DMS 273 treated with DMSO at 0.1 percent for 48 hours (cell line): ENCODE measurements around the gene PCDH9.
"Not testable (repeated sequence)": the region's sequence is repeated elsewhere in the genome, so short reads cannot be mapped to it uniquely, and the experiment has no call there.

Experiments used
- DNase-seq: peaks from one replicate; lab custom pipeline; 2025; lab: John Stamatoyannopoulos, UW

PCDH9 gene

DNA sequence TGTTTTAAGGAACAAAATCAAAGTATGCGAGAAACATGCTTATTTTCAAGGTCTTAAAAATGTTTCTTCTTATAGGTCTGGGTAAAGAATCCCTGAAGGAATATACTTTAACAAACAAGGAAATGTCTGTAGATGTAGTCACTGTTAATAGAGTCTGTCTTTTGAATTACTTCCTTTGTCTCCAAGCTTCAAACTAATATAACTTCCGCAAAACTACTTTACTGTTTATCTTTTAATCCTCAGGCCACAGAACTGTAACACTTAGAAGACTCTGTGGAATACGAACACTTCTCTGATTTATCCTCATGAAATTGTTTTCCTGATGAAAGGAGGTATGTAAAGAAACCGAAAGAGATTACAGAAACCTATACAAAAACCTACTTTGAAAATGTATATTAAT lies 316.0 kb downstream of the PCDH9 start:
- no peak for DNase-seq

DNA sequence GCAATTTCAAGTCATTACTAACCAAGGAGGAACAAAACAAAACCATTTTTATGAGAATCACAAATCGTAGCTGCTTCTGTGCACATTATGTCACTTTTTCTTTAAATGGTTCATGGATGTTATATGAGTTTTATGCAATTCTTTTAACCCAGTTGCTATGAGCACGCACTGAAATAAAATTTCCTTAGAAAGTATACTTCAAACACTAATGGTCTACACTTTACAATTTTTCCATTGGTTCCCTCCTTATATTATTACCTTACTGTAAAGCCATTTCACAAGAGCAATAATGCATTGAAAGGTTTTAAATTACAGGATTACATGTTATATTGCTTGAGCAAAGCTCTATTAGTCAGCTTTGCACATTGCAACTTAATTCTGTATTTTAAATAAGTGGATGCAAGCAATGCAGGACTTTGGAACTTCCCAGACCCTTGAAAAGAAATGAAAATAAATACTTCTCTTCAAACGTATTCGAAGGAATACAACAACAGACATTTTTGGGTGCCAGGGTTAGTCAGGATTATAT lies 318.7 kb downstream of the PCDH9 start:
- DNase-seq, result no peak

GRCh38 chr13:66899955-66900354 lies 330.2 kb downstream of the PCDH9 start:
- no peak for DNase-seq

DNA sequence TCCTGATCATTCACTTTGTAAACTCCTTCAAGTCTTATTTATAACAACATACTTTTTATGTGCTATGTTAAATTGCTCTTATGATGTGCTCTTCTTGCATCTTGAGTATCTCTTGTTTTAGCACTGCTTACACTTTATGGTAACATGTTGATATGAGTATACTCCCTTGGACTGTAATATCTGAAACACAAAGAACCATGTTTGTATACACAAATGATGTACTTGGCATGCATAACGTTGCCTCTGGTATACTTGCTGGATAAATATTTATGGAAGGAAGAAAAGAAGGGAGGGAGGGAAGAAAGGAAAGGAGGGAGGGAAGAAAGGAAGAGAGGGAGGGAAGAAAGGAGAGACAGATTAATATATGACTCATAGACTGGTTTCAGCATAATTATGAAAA lies 333.2 kb downstream of the PCDH9 start:
- no peak for DNase-seq

- DNase-seq, result no peak
Measured at GRCh38 chr13:66895780-66896179, 334.4 kb downstream of the PCDH9 start.

DNA sequence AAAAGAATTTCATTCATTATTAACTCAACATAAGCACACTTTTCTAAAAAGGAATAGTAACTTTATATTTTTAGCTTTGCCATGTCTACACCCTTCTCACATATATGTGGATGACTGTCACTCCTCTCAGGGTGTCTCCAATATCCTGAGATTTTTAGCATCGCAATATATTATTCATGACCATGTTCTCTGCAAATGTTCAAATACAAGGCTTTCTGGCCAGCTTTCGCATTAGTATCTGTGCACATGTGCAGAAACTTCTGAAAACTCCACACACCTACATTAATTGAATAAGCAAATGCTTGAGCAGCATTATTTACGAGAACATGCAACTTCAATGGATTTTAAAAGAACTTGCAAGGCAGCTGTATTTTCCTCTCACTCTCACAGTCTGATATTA lies 334.8 kb downstream of the PCDH9 start:
- no peak for DNase-seq

GRCh38 chr13:66888698-66889097 lies 341.4 kb downstream of the PCDH9 start:
- DNase-seq, result no peak

DNA sequence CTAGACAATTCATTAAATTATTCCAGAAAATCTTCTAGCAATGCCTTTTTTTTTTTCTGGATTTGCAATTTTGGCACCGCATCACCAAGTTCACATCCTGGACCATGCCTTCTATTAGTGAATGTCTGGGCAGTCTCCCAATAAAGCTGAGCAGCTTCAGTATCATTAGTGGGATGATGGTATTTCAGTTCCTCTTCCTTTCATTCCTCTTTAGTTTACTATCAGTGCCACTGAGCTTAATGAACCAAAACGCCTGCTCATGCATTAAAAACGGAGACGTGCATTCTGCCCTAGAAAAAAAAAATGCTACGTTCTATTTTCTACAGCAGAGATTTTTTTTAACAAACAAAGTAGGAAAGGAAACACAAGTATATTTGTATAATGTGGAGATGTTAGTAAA lies 343.0 kb downstream of the PCDH9 start:
- no peak for DNase-seq

- DNase-seq, result no peak
Measured at GRCh38 chr13:66886264-66886663, 343.9 kb downstream of the PCDH9 start.

DNA sequence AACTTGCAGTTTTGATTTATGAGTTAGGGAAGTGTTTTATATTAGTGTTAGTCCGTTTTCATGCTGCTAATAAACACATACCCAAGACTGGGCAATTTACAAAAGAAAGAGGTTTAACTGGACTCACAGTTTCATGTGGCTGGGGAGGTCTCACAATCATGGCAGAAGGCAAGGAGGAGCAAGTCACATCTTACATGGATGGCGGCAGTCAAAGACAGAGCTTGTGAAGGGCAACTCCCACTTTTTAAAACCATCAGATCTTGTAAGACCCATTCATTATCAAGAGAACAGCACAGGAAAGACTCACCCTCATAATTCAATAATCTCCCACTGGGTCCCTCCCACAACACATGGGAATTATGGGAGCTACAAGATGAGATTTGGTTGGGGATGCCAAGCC lies 349.0 kb downstream of the PCDH9 start:
- DNase-seq, result not testable (repeated sequence)

DNA sequence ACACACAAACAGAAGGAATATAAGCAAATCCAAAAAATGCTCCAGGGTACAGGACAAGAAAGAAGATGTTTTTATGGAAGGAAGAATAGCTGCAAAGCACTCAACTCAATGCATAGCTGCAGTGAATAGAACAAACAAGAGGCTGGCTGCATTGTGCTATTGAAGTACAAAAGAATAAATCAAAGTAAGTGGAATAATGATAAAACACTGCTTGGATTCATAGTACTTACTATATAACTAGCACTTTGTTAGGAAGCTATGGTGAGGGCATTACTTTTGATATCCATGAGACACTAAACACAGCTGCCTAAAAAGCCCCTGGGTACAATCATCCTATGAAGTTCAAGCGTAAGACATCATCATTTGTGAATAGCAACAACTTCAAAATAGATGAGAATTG lies 350.1 kb downstream of the PCDH9 start:
- DNase-seq, result no peak

- no peak for DNase-seq
Measured at GRCh38 chr13:66875264-66875663, 354.9 kb downstream of the PCDH9 start.

- no peak for DNase-seq
Measured at GRCh38 chr13:66864627-66865026, 365.5 kb downstream of the PCDH9 start.

- no peak for DNase-seq
Measured at GRCh38 chr13:66860878-66861417, 369.2 kb downstream of the PCDH9 start.

DNA sequence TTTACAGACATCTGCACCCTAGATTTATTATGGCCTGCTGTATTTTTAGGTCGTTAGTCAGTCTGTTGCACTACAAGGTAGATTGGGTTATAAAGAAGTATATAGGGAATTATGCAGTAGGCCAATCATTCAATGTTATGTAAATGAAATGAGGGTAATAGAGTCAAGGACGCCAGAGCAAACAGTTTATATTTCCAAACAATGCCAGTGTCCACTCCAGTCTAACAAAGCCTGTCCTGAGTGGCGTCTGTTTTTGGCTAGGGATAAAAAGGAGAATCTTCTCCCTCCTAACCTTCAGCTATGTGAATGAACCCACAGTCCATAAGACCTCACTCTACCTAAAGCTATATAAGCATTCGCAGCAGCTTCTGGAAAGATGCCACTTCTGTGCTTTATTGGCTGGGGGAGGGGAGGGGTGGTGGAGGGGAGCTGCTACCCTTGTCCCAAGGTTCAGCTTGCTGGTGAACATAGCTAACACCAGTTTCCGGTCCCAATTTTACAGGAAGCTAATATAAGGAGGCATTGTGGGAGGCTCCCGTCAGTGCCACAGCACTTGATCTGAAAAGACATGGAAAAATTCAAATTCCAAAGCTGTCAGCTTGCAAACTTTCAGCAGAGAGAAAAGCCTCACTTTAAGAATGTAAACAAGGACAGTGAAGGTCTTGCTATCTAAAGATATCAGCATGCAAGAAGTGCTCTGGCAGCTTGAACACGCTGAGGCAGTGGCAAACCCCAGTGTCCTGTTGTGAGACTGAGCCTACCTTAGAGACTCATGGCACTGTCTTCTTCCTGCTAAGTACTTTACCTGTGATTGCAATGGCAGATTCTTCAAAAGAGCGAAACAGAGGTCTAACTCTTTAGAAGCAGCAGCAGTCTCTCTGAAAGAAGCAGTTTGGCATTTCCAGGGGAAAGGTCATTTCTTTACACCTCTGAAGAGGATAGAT lies 369.9 kb downstream of the PCDH9 start:
- no peak for DNase-seq

- no peak for DNase-seq
Measured at GRCh38 chr13:66859078-66859477, 371.1 kb downstream of the PCDH9 start.

DNA sequence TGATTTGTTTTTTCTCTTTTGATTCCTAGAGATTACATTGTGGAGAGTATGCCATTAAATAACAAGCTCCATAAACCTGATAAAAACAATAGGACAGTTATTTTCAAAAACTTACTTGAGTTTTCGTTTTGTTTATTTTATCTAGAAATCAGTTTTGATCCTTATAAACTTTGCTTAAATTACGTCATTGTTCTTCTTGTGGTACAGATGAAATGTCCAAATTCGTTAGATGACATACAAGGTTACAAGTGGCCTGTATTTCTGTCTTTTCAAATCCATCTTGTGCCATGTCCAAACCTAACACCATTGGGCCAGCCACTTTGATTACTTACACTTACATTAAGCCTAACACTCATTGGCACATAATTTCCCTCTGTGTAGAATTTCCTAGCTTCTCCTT lies 372.0 kb downstream of the PCDH9 start:
- no peak for DNase-seq

DNA sequence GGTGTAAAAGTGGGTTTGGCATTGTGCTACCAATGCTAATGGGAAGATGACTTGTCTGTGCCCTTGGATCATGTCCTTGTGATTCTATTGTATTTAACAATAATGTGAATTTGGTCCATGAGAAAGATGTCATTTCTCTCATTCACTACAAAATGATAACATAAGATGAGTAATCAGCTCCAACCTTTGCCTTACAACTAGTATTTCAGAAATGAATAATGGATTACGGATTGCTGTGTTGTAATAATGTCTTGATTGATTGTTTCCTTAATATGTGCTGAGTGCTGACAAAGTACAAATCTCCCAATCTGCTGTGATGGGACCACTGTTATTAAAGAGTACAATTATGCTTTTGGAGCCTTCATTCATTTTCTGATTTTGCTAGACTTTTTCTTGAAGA lies 375.0 kb downstream of the PCDH9 start:
- no peak for DNase-seq

DNA sequence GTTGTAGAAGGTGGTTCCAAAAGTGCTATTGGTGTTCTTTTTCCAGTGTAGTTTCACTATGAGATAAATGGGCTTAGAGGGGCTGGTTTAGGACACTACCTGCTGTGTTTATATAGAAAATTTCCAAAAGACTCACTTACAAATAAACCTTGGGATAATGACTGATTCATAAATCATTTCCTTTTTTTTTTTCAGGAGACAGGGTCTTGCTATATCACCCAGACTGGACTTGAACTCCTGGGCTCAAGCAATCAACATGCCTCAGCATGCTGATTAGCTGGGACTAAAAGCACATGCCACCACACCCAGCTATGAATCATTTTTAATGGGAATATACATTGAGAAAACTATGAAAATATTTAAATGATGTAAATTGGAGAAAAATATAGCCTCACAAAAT lies 376.6 kb downstream of the PCDH9 start:
- DNase-seq, result no peak

GRCh38 chr13:66849706-66850105 lies 380.4 kb downstream of the PCDH9 start:
- DNase-seq, result no peak

- DNase-seq, result no peak
Measured at GRCh38 chr13:66847541-66847940, 382.6 kb downstream of the PCDH9 start.

GRCh38 chr13:66845393-66845792 lies 384.7 kb downstream of the PCDH9 start:
- no peak for DNase-seq

DNA sequence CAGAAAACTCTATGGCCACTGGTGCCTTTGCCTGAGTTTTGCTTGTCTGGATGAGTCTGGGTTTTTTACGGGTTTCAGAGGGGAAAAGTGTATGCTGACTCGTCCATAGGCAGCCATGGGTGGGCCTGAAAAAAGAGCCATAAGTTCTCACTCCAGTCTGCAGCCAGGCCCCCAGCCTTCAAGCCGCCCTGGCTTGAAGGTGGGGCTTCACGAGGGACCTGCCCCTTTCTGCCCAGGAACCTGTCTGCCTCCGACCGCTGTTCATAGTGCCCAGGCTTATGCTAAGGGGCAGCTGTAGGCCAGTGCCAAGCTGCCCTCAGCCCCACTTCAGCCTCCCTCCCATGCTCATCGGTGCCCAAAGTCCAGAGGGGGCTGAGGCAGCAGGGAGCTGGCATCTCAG lies 385.2 kb downstream of the PCDH9 start:
- no peak for DNase-seq

GRCh38 chr13:66842766-66843165 lies 387.4 kb downstream of the PCDH9 start:
- no peak for DNase-seq
